ENCODE data around the gene PNLIPRP3.

DNA sequence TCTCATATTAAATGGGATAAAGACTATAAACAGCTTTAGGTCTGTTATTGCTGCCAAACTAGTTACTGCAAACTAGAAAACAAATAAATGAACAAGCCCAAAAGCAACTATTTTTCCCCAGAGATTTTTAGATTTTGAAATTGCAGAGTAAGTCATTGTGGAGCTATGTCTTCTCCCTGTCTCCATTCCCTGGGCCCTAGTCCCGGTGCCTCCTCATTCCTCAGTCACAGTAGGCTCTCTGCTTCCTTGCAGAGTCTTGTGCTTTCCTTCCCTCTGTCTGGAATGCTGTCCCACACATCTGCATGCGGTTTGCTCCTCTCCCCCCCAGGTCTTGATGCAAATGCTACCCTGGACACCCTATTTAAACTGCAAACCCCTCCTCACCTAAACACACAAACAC lies 4.0 kb downstream of the PNLIPRP3 start:
- no peak for TF ChIP-seq POLR2AphosphoS5 (IDR thresholded peaks at IDR 0.05)
- TF ChIP-seq, protein P1, sequence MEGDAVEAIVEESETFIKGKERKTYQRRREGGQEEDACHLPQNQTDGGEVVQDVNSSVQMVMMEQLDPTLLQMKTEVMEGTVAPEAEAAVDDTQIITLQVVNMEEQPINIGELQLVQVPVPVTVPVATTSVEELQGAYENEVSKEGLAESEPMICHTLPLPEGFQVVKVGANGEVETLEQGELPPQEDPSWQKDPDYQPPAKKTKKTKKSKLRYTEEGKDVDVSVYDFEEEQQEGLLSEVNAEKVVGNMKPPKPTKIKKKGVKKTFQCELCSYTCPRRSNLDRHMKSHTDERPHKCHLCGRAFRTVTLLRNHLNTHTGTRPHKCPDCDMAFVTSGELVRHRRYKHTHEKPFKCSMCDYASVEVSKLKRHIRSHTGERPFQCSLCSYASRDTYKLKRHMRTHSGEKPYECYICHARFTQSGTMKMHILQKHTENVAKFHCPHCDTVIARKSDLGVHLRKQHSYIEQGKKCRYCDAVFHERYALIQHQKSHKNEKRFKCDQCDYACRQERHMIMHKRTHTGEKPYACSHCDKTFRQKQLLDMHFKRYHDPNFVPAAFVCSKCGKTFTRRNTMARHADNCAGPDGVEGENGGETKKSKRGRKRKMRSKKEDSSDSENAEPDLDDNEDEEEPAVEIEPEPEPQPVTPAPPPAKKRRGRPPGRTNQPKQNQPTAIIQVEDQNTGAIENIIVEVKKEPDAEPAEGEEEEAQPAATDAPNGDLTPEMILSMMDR (IDR thresholded peaks at IDR 0.05), result no peak
- no peak for TF ChIP-seq POLR2A (IDR thresholded peaks at IDR 0.05)
